ENCODE data around the gene MORN2. TPM values are rescaled to one million over a fixed set of nuclear protein-coding genes. Genes with fewer than 3 reads are reported as not detected.

MORN2 gene
- total RNA-seq, 4 donors from 2014 or later = 12.9 to 16.7 (median 13.8) TPM

- no peak overlapping the region for H3K4me3 ChIP-seq
- no peak overlapping the region for H3K27ac ChIP-seq
- intact Hi-C loops (cut with DNase I; ENCODE audit: low total_unique reads) = no loop called here
- TF ChIP-seq POLR2A (IDR thresholded peaks at IDR 0.05) = no peak
- TF ChIP-seq CTCF (IDR thresholded peaks at IDR 0.05 in 4 of 5, conservative IDR thresholded peaks at IDR 0.05 in 1 of 5) = no peak
- no peak for DNase-seq
- H3K27me3 ChIP-seq = no peaks in the 10 kb centered on the region
- H3K36me3 ChIP-seq = no peaks in the 10 kb centered on the region
- no peaks in the 10 kb centered on the region for H3K9me3 ChIP-seq
- peaks cover 0 to 17% of the 10 kb centered on the region in 2 donors for H3K4me1 ChIP-seq
- ATAC-seq = no peak
- in situ Hi-C loops (cut with MboI; ENCODE audit: low sequenced_read_pairs in 4 of 4) = no loop called here
Measured at GRCh38 chr2:38907743-38908562, 32.2 kb downstream of the MORN2 start.

GRCh38 chr2:38909872-38910271 lies 34.1 kb downstream of the MORN2 start:
- Histone ChIP-seq H3K27ac (no peak overlapping the region), H3K4me1 (peaks cover 0 to 17% of the 10 kb centered on the region in 2 donors), H3K4me3 (no peak overlapping the region), H3K27me3 (no peaks in the 10 kb centered on the region), H3K9me3 (no peaks in the 10 kb centered on the region), H3K36me3 (no peaks in the 10 kb centered on the region)
- TF ChIP-seq POLR2A (IDR thresholded peaks at IDR 0.05) (no peak), CTCF (IDR thresholded peaks at IDR 0.05 in 4 of 5, conservative IDR thresholded peaks at IDR 0.05 in 1 of 5) (no peak)
- intact Hi-C loops (cut with DNase I; ENCODE audit: low total_unique reads) = no loop called here
- in situ Hi-C loops (cut with MboI; ENCODE audit: low sequenced_read_pairs in 4 of 4) = no loop called here
- no peak for DNase-seq
- no peak for ATAC-seq

GRCh38 chr2:38911191-38911590 lies 35.4 kb downstream of the MORN2 start:
- peaks cover 0 to 17% of the 10 kb centered on the region in 2 donors for H3K4me1 ChIP-seq
- no peak overlapping the region for H3K4me3 ChIP-seq
- H3K27ac ChIP-seq = no peak overlapping the region
- no peak for DNase-seq
- no peaks in the 10 kb centered on the region for H3K27me3 ChIP-seq
- TF ChIP-seq CTCF (IDR thresholded peaks at IDR 0.05 in 4 of 5, conservative IDR thresholded peaks at IDR 0.05 in 1 of 5) (no peak), POLR2A (IDR thresholded peaks at IDR 0.05) (no peak)
- ATAC-seq = no peak
- intact Hi-C loops (cut with DNase I; ENCODE audit: low total_unique reads) = no loop called here
- H3K36me3 ChIP-seq = no peaks in the 10 kb centered on the region
- in situ Hi-C loops (cut with MboI; ENCODE audit: low sequenced_read_pairs in 4 of 4) = no loop called here
- H3K9me3 ChIP-seq = no peaks in the 10 kb centered on the region

GRCh38 chr2:38912619-38913018 lies 36.8 kb downstream of the MORN2 start:
- intact Hi-C loops (cut with DNase I; ENCODE audit: low total_unique reads) (no loop called here), in situ Hi-C loops (cut with MboI; ENCODE audit: low sequenced_read_pairs in 4 of 4) (no loop called here)
- no peak for DNase-seq
- ATAC-seq = no peak
- H3K4me3 ChIP-seq = no peak overlapping the region
- H3K27ac ChIP-seq = no peak overlapping the region
- TF ChIP-seq POLR2A (IDR thresholded peaks at IDR 0.05) (no peak), CTCF (IDR thresholded peaks at IDR 0.05 in 4 of 5, conservative IDR thresholded peaks at IDR 0.05 in 1 of 5) (no peak)
- H3K4me1 ChIP-seq = peaks cover 0 to 17% of the 10 kb centered on the region in 2 donors
- H3K27me3 ChIP-seq = no peaks in the 10 kb centered on the region
- no peaks in the 10 kb centered on the region for H3K36me3 ChIP-seq
- no peaks in the 10 kb centered on the region for H3K9me3 ChIP-seq

All from gastrocnemius medialis (tissue), 4 donors.